Stimulated activated naive CD8-positive, alpha-beta T cell treated with anti-CD3 and anti-CD28 coated beads, Interleukin-15, Interleukin-2, amounts not matched to agents 100 U/mL and 50 U/mL, for 24 hours (primary cell): ENCODE measurements around the gene ZNF837.

Experiments
- ATAC-seq: fragments of 150-1000 bp; cut with Tn5 transposase; one replicate; pipeline ENCODE4 v1.10.0; 2021
- DNase-seq: peaks from one replicate; pipeline ENCODE4 v3.0.0; 2021

ZNF837 gene

DNA sequence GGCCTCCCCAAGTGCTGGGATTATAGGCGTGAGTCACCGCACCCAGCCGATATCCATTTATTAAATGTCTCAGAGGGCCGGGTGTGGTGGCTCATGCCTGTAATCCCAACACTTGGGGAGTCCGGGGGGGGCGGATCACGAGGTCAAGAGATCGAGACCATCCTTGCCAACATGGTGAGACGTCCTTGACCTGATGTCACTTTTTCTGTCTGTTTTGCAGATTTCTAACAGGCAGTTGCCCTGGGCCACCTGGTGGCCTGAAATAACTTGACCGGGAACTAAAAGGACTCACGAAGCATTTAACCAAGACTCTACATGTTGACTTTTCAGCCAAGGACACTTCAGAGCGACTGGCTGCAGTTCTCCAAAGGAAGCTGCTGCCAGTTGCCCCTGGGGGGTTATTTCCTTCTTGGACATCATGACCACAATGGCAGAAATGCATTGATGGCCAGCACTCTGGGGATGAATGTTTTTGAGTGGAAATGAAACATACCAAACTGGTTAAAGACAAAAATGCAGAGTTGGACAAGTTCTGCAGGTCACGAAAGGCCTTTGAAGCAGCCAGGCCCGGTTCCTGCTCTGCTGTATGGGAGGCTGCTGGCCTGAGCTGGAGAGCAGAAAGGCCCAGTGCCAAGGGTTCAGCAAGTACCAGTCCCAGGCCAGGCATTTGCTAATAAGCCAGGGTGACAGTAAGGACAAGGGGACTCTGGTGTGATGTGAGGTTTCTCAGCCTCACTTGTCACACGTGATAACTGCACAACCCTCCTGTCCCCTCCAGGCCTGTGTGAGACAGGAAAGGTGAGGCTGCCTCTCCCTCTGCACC, 8.3 kb downstream of the ZNF837 start:
- no peak for ATAC-seq
- DNase-seq: no peak

DNA sequence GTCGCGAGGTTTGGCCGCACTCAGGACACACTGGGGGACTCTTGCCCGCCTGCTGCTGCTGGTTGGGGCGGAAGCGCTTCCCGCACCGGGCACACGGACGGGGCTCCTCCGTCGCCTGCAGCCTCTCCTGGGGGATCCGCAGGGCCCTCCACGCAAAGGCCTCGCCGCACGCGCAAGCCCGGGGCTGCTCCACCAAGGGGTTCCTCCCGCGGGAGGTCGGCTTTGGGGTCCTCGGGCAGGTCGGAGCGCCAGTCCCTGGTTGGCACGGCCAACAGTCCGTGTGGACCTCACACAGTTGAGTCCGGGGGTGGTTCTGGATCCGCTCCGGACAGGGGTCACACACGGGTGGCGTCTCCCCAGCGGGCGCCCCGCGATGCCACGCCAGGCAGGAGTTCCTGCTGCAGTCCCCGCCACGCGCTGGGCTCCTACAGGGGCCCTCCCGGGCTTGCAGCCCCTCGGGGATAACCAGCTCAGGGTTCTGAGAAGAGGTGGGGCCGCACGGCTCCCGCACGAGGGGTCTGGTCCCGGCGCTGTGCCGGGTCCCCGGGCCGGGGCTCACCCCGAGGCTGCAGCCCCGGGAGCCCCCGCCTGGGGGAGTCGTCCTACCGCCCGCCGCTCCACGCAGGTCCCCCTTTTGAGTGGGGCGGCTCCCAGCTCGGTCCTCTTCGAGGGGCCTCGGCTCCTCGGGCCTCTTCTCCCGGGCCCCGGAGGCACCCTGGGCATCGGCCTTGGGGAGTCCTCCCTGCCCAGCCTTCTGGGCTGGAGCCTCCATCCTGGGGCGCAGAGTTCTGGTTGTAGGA, 12.1 kb downstream of the ZNF837 start:
- no peak for DNase-seq
- no peak for ATAC-seq

DNA sequence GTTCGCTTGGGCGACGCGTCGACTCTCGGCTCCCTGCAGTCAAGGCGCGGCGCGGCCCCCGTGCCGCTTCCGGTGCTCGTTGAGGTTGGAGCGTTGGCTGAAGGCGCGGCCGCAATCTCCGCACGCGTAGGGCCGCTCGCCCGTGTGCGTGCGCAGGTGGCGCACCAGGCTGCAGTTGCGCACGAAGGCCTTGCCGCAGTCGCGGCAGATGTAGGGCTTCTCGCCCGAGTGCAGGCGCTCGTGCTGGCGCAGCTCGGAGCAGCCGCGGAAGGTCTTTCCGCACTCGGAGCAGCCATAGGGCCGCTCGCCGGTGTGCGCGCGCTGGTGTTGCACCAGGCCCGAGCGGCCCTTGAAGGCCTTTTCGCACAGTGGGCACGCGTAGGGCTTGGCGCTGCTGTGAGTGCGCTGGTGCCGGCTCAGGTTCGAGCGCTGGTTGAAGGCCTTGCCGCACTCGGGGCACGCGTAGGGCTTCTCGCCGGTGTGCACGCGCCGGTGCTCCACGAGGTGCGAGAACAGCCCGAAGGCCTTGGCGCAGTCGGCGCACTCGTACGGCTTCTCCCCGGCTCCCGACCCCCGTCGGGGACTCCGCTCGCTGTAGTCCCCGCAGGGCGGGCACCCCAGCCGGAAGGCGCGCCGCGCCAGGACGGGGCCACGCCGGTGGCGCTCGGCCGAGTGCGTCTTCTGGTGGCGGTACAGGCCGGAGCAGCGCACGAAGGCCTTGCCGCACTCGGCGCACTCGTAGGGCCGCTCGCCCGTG, 13.0 kb downstream of the ZNF837 start:
- no peak for DNase-seq
- ATAC-seq: no peak

DNA sequence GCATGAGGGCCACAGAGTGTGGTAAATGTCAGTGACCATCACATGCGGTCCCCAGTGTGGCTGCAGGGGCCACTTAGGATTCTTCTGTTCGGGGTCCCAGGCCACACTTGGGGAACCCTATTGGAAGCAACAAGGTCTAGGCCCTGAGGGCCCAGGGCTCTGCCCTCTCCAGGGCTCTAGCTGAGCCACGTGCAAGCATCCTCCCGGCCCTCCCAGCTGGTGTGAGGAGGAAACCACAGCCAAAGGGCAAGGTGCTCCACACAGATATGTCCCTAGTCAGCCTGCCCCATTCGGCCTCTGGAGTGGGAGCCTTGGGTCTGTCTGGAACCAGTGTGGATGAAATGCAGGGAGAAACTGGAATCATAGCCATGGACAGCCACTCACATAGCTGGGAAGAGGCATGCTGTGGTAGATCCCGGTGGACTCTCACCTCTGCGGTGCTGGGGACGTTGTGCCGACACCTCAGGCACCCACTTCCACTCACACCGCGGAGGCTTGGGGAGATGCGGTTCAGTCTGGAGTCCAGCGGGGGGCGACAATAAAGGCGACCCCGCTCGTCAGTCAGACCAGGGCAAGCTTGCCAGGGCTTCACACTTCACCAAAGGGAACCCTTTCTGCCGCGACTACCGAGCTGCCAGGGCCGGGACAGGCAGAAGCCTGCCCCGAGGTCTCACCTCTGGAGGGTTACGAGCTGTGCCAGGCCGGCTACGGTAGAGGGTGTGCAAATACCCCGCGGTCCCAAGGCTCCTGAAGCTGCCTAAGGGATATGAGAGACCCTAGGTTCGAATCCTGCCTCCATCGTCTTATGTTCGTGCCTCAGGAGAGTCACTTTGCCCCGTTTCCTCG, 14.0 kb downstream of the ZNF837 start:
- no peak for ATAC-seq
- DNase-seq: no peak

DNA sequence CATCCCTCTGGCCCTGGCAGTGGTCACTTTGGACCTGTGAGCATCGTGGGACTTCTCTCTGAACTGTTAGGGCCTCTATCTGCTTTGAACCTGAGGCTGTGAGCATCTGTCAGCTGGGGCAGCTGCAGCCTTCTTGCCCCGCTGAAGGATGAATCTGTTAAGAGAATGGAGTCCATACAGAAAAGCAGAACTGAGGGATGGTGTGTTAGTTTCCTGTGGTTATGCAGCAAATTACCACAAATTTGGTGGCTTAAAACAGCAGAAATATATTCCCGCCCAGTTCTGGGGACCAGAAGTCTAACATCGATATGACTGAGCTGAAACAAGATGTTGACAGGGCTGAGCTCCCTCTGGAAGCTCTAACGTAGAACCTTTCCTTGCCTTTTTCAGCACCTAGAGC, 16.7 kb downstream of the ZNF837 start:
- no peak for DNase-seq
- ATAC-seq: no peak

GRCh38 chr19:58362272-58362994, 18.4 kb downstream of the ZNF837 start, which contains the start of gene ZNF497:
Gene ZNF497, minus strand, starts transcription at chr19:58362751. Its CDS starts 5,116 bp downstream, at chr19:58357635.
- ATAC-seq: peak; percentile 95
- peak; percentile 98 for DNase-seq

DNA sequence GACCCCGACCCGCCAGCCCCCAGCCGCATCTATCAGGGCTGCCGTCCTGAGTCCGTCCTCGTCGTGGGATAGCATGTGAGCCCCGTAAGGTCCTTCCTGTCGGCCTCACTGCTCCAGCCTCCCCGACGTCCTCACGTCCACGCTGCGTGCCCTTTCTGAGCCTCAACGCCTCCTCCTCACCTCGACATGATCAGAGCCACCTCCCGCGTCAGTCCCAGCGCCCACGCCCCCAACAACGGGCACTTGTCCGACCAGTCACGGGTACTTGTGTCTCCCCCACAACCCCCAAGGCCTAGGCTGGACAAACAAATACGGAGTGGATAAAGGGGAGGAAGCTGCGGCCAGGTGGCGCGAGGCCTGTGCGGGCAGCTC, 18.9 kb downstream of the ZNF837 start:
- DNase-seq (peak; percentile 72), ATAC-seq (peak; percentile 37)

DNA sequence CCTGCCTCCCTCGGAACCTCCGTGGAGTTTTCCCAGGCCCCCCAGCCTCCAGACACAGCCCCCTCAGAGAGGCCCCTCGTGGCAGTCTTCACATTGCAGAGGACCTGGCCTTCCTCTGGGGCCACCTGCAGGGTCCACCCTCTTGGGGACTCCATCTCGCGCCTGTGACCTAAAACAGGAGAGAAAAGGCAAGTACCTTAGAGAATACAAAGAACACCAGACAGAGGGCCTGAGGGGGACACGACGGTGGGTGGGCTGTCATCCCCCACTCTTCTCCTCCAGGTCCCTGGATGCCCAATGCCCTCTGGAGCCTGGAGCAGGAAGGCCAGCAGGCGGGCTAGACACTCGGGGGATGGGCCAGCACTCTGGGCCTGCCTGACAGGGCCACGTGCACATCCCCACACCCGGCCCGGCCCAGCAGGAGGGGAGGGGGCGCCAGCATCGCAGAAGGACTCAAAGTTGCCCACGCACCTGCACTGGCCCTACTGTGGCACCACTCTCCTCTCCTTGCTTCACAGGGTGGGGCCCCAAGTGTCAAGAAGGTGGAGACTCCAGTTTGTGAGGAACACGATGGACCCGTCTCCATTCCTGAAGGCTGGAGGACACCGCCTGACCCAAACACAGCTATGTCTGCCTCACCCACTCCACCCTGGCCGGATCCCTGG, 23.2 kb downstream of the ZNF837 start:
- DNase-seq (no peak), ATAC-seq (no peak)

- DNase-seq: no peak
- ATAC-seq: no peak
Observed at GRCh38 chr19:58356766-58357480, 23.9 kb downstream of the ZNF837 start.

- DNase-seq (peak; percentile 37), ATAC-seq (peak; percentile 44)
Observed at GRCh38 chr19:58355908-58356765, 24.7 kb downstream of the ZNF837 start.

- ATAC-seq: no peak
- no peak for DNase-seq
Observed at GRCh38 chr19:58355215-58355796, 25.5 kb downstream of the ZNF837 start.

GRCh38 chr19:58354478-58355030, 26.3 kb downstream of the ZNF837 start:
- DNase-seq: no peak
- ATAC-seq: no peak

GRCh38 chr19:58353717-58354477, 26.9 kb downstream of the ZNF837 start:
- ATAC-seq (no peak), DNase-seq (no peak)

DNA sequence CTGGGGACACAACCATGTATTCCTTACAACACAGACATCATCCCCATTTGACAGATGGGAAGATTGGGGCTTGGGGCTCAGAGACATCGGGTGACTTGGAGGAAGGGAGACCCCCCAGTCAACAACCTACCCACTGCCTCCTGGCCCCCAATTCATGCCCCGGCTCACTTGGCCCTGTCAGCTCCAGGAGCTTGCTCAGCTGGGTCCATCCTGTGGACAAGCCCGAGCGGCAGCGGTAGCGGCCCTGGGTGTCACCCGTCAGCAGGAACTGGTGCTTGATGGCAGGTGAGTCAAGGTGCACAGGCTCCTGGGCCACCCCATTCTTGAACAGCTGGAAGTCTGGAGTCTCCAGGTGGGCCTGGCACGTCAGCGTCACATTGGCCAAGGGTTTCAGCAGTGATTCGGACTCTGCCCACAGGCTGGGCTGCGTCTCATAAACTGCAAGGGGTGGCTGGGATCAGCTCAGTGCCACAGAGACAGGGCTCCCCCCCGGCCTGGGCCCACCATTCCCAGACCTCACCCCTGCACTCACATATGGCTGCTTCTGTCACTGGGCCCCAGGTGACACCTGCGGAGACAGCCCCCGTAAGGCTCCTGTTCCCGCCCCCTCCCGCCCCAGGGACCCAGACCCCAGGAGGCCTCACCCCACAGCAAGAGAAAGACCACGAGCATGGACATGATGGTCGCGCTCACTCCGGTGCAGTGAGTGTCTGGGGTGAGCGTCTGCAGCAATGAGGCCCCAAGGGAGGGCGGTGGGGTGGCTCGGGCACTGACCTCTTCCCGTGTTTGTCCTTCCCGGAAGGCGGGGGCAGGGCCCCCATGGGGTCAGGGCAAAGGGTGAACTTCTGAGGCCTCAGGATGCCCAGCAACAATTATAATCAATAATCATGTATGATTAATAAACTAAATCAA, 27.8 kb downstream of the ZNF837 start, which contains the start of gene A1BG:
A1BG (minus strand) TSS at position 733 of the 912 bp plus-strand sequence; CDS start at position 678, 55 bp downstream.
- no peak for ATAC-seq

GRCh38 chr19:58351990-58352755, 28.7 kb downstream of the ZNF837 start:
- DNase-seq: no peak
- ATAC-seq: no peak

More for the DNA sequence above, 27.8 kb downstream of the ZNF837 start, which contains the start of gene A1BG:
- no peak for DNase-seq
